Activated naive CD8-positive, alpha-beta T cell (primary cell): ENCODE results near the gene TSR3.
A peak's percentile ranks its signal among the peaks of the same experiment; 100 is the strongest.

Experiments
- H3K27ac Mint-ChIP-seq: one replicate; pipeline ENCODE4 v1.8.0; 2021; ENCODE audit warnings: mixed read lengths
- H3K27me3 Mint-ChIP-seq: one replicate; pipeline ENCODE4 v1.8.0; 2021; ENCODE audit warnings: mixed read lengths
- H3K36me3 Mint-ChIP-seq: one replicate; pipeline ENCODE4 v1.8.0; 2021; ENCODE audit warnings: mixed read lengths
- H3K4me1 Mint-ChIP-seq: one replicate; pipeline ENCODE4 v1.8.0; 2021; ENCODE audit warnings: low read depth, mixed read lengths
- H3K4me3 Mint-ChIP-seq: one replicate; pipeline ENCODE4 v1.8.0; 2021; ENCODE audit warnings: mild to moderate bottlenecking, mixed read lengths
- H3K9me3 Mint-ChIP-seq: one replicate; pipeline ENCODE4 v1.8.0; 2021; ENCODE audit warnings: low read depth, mixed read lengths

TSR3 gene

DNA sequence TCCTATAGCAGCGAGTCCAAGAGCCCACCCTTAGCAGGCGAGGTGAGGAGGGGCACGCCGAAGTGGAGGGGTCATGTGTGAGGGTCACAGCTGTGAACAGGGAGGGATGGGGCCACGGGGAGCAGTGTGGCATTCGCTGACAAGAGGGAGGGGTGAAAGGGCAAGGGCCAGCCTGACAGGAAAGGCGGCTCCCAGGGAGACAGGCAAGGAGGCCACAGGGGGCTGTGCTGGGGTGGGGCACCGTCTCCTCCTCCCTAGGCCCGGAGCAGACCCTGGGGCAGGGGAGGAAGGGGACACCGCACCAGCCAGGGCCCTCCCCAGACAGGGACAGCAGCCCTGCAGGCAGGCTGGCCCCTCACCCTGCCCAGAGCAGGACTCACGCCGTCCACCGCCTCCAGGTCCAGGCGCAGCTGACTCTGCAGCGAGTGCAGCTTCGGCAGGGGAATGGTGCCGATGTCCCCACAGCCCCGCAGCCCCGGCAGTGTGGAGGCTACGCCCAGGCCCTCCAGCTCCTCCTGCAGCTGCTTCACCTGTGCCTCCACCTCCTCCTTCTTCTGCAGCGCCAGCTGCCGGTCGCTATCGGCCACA lies 15.1 kb upstream of the TSR3 start:
- Mint-ChIP-seq H3K27ac (no peak overlapping the region), H3K4me3 (no peak overlapping the region), H3K4me1 (peaks cover 2% of the 10 kb centered on the region)

DNA sequence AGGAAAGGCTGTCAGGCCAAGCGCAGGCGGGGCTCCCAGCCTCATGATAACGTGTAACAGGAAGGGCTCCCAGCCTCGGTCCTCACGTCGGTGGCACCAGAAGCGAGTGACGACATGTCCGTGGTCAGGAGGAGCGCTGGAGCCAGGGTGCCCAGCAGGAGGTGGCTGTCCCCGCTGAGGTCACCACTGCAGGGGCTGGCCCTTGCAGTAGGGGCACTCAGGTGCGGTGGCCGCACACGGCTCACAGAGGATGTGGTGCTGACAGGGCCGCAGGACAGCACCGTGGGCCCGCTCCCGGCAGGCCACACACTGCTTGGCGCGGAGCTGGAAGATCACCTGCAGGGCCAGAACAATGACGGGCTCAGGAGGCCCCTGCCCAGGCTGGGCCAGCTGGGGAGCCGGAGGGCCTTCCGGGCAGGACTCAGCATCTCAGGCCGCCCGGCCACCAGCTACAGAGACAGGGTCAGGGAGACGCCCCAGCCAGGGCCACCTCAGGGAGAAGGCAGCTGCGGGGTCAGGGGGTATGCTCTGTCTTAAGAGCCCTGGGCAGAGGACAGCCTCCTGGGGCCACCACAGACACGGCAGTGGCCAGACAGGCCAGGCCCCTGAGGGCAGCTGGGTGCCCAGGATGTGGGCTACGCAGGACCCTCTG lies 14.5 kb upstream of the TSR3 start:
- peaks cover 2% of the 10 kb centered on the region for H3K4me1 Mint-ChIP-seq
- no peak overlapping the region for H3K4me3 Mint-ChIP-seq
- H3K27me3 Mint-ChIP-seq: no peaks in the 10 kb centered on the region
- no peak overlapping the region for H3K27ac Mint-ChIP-seq
- no peaks in the 10 kb centered on the region for H3K36me3 Mint-ChIP-seq
- H3K9me3 Mint-ChIP-seq: no peaks in the 10 kb centered on the region

More for the DNA sequence above, 15.1 kb upstream of the TSR3 start:
- Mint-ChIP-seq H3K9me3 (no peaks in the 10 kb centered on the region), H3K36me3 (no peaks in the 10 kb centered on the region), H3K27me3 (no peaks in the 10 kb centered on the region)

DNA sequence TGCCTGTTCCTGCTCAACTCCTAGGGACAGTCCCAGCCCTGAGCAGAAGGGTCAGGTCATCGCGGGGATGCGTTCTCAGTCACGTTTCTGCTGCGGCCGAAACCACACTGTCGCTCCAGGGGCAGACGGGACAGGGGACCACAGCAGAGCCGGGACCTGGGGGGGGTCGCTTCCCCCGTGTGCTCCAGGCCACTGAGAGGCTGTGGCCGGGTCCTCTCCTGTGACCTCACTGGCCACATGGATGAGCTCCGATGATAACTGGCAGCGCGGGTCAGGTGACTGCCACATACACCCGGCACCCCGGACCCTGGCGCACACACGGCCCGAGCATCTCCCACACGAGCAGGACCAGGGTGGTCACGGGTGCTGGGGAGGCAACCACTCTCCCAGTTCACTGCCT lies 12.8 kb upstream of the TSR3 start:
- Mint-ChIP-seq H3K4me3 (no peak overlapping the region), H3K36me3 (no peaks in the 10 kb centered on the region), H3K27me3 (no peaks in the 10 kb centered on the region), H3K4me1 (peaks cover 2% of the 10 kb centered on the region), H3K27ac (no peak overlapping the region), H3K9me3 (no peaks in the 10 kb centered on the region)

DNA sequence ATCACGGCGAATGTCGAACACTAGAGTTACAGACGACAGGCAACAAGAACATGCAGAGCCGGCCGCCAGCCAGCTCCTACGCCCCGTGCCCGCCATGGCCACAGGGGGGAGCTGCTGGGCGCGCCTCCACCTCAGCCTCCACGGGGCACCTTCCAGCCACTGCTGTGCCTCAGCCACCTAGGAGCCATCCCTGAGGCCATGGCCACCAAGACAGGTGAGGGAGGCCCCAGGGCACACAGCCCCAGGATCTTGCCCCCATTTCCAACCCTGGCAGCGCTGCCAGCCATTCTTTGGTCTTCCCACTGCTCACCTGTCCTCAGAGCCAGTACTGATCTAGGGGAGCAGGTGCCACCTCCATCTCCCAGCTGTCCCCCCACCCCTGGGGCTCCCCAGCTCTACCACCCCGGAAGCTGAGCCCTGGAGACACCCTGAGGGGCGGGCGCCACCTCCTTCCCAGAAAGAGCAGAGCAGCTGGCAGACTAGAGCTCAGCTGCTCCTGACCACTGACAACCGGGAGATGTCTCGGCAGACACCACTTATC lies 11.9 kb upstream of the TSR3 start:
- Mint-ChIP-seq H3K27ac (peak overlapping the region; percentile 16), H3K27me3 (no peaks in the 10 kb centered on the region), H3K4me3 (no peak overlapping the region), H3K36me3 (no peaks in the 10 kb centered on the region), H3K9me3 (no peaks in the 10 kb centered on the region), H3K4me1 (peaks cover 2% of the 10 kb centered on the region)

DNA sequence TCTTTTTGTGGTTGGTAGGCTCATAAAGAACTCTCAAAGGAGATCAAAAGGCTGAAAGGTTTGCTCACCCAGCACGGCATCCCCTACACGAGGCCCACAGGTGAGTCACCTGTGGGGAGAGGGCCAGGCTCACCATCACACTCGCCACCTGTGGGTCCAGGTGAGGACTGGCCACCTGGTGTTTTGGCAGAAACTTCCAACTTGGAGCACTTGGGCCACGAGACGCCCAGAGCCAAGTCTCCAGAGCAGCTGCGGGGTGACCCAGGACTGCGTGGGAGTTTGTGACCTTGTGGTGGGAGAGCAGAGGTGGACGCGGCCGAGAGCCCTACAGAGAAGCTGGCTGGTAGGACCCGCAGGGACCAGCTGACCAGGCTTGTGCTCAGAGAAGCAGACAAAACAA lies 11.1 kb upstream of the TSR3 start:
- Mint-ChIP-seq H3K4me3 (no peak overlapping the region), H3K27me3 (no peaks in the 10 kb centered on the region), H3K27ac (no peak overlapping the region), H3K36me3 (no peaks in the 10 kb centered on the region), H3K4me1 (peaks cover 2% of the 10 kb centered on the region), H3K9me3 (no peaks in the 10 kb centered on the region)

DNA sequence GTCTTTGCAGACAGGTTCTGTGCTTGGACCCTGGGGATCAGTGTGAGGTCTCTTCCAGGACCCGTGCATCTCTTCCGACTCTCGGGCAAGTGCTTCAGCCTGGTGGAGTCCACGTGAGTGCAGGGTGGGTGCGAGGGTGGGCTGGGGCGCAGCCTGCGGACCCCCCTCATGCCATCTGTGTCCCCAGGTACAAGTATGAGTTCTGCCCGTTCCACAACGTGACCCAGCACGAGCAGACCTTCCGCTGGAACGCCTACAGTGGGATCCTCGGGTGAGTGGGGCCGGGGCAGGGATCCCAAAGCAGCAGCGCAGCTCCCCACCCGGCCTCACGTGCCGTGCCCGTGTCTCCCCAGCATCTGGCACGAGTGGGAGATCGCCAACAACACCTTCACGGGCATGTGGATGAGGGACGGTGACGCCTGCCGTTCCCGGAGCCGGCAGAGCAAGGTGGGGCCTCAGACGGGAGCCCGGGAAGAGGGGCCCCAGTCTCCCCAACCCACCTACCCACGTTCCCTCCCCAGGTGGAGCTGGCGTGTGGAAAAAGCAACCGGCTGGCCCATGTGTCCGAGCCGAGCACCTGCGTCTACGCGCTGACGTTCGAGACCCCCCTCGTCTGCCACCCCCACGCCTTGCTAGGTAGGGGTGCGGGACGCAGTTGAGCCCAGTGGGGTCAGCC lies 10.1 kb upstream of the TSR3 start:
- H3K27ac Mint-ChIP-seq: no peak overlapping the region
- H3K27me3 Mint-ChIP-seq: no peaks in the 10 kb centered on the region
- no peaks in the 10 kb centered on the region for H3K36me3 Mint-ChIP-seq
- H3K4me3 Mint-ChIP-seq: no peak overlapping the region
- H3K4me1 Mint-ChIP-seq: peaks cover 2% of the 10 kb centered on the region
- no peaks in the 10 kb centered on the region for H3K9me3 Mint-ChIP-seq

DNA sequence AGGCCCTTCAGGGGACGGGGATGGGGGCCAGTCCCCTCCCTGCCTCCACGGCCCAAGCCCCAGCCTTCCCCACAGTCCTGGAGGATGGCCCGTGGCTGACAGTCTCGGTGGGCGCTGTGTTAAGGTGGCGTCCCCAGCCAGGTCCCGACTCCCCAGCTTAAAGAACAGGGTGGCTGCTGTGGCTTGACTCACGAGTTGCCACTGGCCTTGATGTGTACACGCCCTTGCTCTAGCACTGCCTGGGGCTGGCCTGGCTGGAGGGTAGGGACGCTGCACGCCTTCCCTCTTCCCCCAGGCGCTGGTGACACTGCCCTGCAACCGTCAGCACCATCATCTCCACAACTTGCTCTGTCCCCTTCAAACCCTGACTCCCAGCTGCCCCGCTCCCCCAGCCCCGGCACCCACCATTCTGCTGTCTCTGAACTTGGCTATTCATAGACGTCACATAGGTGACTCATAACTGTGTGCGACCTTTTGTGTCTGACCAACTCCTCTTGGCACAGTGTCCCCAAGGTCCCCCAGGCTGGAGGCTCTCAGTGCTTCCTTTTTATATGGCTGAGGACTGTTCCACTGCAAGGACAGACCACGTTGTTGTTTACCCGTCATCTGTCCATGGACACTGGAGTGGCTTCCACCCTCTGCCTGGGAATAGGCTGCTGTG lies 6.4 kb upstream of the TSR3 start:
- H3K27ac Mint-ChIP-seq: peak overlapping the region; percentile 70
- H3K27me3 Mint-ChIP-seq: no peaks in the 10 kb centered on the region
- H3K4me3 Mint-ChIP-seq: no peak overlapping the region
- peaks cover 16% of the 10 kb centered on the region for H3K4me1 Mint-ChIP-seq
- H3K9me3 Mint-ChIP-seq: no peaks in the 10 kb centered on the region
- H3K36me3 Mint-ChIP-seq: no peaks in the 10 kb centered on the region

DNA sequence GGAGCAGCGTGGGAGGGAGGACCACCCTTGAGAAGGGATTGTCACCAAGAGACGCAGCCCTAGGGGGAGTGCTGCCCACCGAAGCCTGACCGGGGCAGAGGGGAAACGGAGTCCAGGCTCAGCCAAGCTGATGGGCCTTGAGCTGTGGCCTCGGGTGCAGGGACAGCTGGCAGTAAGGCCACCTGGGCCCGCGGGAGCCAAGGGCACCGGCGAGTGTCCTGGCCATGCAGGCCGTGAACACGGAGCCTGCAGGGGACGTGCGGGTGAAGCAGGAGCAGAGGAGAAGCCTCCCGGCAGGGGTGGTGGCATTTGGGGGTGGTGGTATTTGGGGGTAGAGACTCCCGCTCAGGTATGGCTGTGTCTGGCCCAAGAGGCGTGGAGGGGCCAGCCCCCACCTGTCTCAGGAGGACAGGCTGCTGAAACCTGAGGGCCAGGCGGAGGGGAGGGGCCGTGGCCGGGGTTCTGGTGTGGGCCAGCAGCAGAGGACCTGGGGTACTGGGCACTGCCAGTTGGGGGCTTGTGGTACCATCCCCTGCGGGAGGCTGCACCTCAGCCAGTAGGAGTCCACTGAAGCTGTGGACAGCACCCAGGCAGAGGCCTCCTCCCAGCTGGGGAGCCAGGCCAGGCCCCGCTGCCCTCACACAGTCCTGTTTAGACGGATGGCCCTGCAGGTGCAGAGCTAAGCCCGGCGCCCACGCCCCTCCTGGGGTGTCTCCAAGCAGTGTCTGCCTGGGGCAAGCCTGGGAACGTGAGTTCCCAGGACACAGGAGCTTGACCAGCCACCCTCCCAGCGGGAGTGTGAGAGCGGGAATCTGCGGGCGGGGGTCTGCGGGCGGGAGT lies 4.6 kb upstream of the TSR3 start:
- Mint-ChIP-seq H3K36me3 (no peaks in the 10 kb centered on the region), H3K9me3 (no peaks in the 10 kb centered on the region), H3K27me3 (no peaks in the 10 kb centered on the region), H3K27ac (peak overlapping the region; percentile 34), H3K4me1 (peaks cover 23% of the 10 kb centered on the region), H3K4me3 (no peak overlapping the region)

DNA sequence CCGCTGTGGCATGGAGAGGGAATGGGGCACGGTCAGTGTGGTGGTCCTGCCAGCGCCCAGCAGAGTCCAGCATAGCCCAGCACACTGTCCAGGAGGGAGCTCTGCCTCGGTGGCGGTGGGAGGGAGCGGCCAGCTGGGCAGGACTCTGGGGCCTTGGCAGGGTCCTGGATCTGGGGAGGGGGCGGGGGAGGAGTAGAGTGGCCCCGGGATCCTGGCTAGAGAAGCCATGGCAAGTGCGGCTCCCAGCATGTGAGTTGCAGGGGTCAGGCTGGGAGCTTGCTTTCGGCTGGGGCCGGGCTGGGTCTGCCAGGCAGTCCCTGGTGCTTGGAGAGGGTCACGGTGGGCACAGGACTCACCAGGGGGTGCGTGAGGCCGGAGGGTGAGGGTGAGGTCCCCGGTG lies 3.9 kb upstream of the TSR3 start:
- no peak overlapping the region for H3K27ac Mint-ChIP-seq
- H3K36me3 Mint-ChIP-seq: no peaks in the 10 kb centered on the region

DNA sequence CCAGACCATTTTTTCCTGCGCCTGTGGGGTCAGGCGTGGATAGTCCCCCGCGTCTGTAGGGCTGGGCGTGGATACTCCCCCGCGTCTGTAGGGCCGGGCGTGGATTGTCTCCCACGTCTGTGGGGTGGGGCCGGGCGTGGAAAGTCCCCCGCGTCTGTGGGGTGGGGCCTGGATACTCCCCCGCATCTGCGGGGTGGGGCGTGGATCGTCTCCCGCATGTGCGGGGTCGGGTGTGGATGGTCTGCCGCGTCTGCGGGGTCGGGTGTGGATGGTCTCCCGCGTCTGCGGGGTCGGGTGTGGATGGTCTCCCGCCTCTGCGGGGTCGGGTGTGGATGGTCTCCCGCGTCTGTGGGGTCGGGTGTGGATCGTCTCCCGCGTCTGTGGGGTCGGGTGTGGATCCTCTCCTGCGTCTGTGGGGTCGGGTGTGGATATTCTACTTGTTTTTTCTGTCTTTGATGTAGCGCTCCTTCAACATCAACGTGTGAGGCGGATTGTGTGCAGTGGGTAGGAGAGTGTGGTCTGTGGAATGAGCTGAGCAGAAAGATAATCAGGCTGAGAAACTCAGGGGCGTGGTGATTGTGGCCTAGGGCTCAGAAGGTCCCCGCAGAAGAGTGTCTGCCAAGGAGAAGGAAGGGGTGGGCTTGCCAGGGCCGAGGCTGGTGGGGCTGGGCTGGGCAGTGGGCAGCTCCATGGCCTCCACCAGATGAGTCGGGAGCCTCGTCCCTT lies 3.3 kb upstream of the TSR3 start:
- Mint-ChIP-seq H3K27me3 (no peaks in the 10 kb centered on the region), H3K4me3 (peak overlapping the region; percentile 3), H3K27ac (no peak overlapping the region), H3K36me3 (no peaks in the 10 kb centered on the region), H3K4me1 (peaks cover 28% of the 10 kb centered on the region), H3K9me3 (no peaks in the 10 kb centered on the region)

More for the DNA sequence above, 3.9 kb upstream of the TSR3 start:
- Mint-ChIP-seq H3K4me3 (no peak overlapping the region), H3K9me3 (no peaks in the 10 kb centered on the region), H3K27me3 (no peaks in the 10 kb centered on the region), H3K4me1 (peaks cover 23% of the 10 kb centered on the region)

DNA sequence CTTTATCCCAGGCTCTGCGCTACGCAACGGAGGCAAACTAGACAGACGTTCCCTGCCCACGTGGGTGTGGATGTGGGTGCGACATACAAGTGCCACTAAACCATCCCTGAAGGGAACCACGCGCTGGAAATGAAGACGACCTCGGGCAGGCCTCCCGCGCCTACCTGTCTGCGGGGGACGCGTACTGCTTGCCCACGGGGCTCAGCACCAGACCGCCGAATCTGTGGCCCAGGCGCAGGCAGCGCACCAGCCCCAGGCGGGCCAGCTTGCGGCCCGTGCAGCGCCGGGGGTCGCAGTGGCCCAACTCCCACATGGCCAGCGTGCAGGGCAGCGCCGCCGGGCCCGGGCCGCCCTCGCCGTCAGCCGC lies 480 bp downstream of the TSR3 start:
- no peaks in the 10 kb centered on the region for H3K27me3 Mint-ChIP-seq

DNA sequence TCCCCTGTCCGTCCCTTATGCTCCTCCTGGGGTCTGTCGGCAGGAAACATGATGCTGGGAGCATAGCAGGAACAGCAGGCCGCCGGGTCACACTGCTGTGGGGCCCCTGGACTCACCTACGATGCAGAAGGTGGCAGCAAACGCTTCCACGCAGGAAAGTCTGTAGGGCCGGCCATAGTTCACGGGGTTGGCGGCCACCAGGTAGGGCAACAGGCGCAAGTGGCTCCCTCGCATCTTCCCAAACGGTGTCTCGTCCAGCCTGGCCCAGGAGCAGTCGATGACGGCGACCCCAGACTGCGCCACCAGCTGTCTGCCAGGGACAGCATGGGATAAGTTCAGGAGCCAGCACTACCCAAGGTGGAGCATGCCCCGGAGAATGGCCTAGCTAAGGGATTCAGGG lies 987 bp downstream of the TSR3 start:
- Mint-ChIP-seq H3K36me3 (no peaks in the 10 kb centered on the region), H3K4me3 (peak overlapping the region; percentile 88), H3K4me1 (peaks cover 28% of the 10 kb centered on the region), H3K27me3 (no peaks in the 10 kb centered on the region), H3K9me3 (no peaks in the 10 kb centered on the region), H3K27ac (no peak overlapping the region)

More for the DNA sequence above, 480 bp downstream of the TSR3 start:
- Mint-ChIP-seq H3K4me3 (peak overlapping the region; percentile 88), H3K27ac (peak overlapping the region; percentile 41), H3K36me3 (no peaks in the 10 kb centered on the region), H3K9me3 (no peaks in the 10 kb centered on the region), H3K4me1 (peaks cover 28% of the 10 kb centered on the region)

DNA sequence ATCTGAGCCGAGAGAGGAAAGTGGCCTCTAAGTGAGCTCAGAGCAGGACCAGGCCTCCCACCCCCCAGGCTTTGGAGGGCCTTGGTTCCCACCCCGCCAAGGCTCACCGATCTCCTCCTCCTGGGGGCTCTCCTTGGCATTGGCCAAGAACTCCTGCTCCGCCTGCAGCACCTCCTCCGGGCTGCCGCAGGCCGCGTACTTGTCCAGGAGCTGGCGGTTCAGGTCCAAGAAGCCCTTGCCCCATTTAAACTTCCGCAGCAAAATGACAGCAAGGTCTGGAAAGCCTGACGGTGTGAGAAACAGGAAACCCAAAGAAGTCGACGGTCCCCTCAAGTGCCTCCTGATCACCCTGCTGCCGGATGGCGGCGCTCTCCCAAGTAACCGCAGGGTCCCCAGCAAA lies 1.7 kb downstream of the TSR3 start:
- Mint-ChIP-seq H3K36me3 (no peaks in the 10 kb centered on the region), H3K4me3 (peak overlapping the region; percentile 88), H3K27ac (peak overlapping the region; percentile 22), H3K9me3 (no peaks in the 10 kb centered on the region), H3K4me1 (peaks cover 24% of the 10 kb centered on the region), H3K27me3 (no peaks in the 10 kb centered on the region)

DNA sequence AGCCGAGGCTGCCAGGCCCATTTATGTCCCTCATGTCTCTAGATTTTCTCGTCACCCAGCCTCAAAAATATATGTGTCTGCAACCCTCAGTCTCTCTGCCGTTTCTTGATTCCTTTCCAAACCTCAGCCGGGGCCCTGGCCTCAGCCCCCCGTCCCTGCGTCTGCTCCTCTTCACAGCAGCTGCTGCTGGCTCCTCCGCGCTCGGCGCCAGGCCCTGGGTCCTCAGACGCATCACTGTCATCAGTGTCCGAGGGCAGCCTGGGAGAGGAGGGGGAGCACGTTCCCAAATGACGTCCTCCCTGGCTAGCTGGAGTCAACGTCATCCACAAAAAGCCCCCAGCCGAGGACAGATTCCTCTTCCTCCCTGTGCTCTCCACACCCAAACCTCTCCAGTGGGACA lies 2.3 kb downstream of the TSR3 start:
- Mint-ChIP-seq H3K4me3 (peak overlapping the region; percentile 57), H3K27me3 (no peaks in the 10 kb centered on the region), H3K4me1 (peaks cover 22% of the 10 kb centered on the region), H3K9me3 (no peaks in the 10 kb centered on the region), H3K27ac (no peak overlapping the region), H3K36me3 (no peaks in the 10 kb centered on the region)
